BLaER1 (cell line): ENCODE results near the gene SNAI1.
A peak's percentile ranks its signal among the peaks of the same experiment; 100 is the strongest.

ENCODE experiments used
- H3K27ac ChIP-seq: shearing (Covaris generic); formaldehyde crosslinking; 2 replicates; pipeline ENCODE4 v1.8.1; 2022
- H3K27me3 ChIP-seq: shearing (Covaris generic); formaldehyde crosslinking; 2 replicates; pipeline ENCODE4 v1.8.1; 2022
- H3K36me3 ChIP-seq: shearing (Covaris generic); formaldehyde crosslinking; 2 replicates; pipeline ENCODE4 v1.8.1; 2022
- H3K4me1 ChIP-seq: shearing (Covaris generic); formaldehyde crosslinking; 2 replicates; pipeline ENCODE4 v1.8.1; 2022
- H3K4me2 ChIP-seq: shearing (Covaris generic); formaldehyde crosslinking; 2 replicates; pipeline ENCODE4 v1.8.1; 2022
- H3K4me3 ChIP-seq: shearing (Covaris generic); formaldehyde crosslinking; 2 replicates; pipeline ENCODE4 v1.8.1; 2022
- H3K9ac ChIP-seq: shearing (Covaris generic); formaldehyde crosslinking; 2 replicates; pipeline ENCODE4 v1.8.1; 2022
- H3K9me3 ChIP-seq: shearing (Covaris generic); formaldehyde crosslinking; 2 replicates; pipeline ENCODE4 v1.8.1; 2022
- H4K20me1 ChIP-seq: shearing (Covaris generic); formaldehyde crosslinking; 2 replicates; pipeline ENCODE4 v1.8.1; 2022
- Cebpa-rat ChIP-seq: shearing (Covaris generic); IDR thresholded peaks from 2 replicates; pipeline ENCODE4 v1.8.1; 2022

The SNAI1 gene

DNA sequence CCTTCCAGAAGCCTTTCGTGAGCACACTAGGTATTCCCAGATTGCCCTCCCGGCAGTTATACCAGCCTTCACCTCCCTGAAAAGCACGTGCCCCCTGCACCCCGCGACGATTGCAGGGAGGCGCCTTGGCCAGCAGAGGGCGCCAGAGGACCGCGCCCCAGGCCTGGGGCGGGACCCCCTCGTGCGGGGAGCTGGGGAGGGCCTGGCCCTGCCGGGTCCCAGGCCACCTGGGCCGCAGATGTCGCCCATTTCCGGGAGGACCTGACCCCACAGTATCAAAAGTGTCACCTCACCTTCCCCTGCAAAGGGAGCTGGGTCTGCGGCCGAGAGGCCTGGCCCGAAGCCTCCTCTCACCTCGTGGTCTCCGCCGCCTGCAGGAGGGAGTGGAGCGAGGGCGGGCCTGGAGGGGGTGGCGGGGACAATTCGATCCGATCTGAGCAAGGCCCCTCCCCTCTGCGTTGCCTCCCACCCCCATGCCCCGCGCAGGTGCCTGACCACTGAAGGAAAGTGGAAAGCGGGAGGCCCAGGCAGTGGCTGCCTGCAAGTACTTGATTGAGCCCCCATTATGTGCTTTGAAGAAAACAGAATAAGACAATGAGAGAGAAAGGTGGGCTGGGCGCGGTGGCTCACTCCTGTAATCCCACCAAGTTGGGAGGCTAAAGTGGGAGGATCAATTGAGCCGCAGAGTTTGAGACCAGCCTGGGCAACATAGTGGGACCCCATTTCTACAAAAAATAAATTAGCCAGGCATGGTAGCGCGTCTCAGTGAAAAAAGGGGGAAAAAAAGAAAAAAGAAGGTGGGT lies 3.5 kb upstream of the SNAI1 start:
- H3K4me2 ChIP-seq = peak overlapping the region; percentile 97
- peaks cover 48% of the 10 kb centered on the region for H3K4me1 ChIP-seq
- H4K20me1 ChIP-seq = peaks cover 6% of the 10 kb centered on the region; the same call in 1 of the 2 replicates
- H3K36me3 ChIP-seq = peaks cover 6% of the 10 kb centered on the region
- no peak for TF ChIP-seq Cebpa-rat
- H3K9ac ChIP-seq = peak overlapping the region; percentile 61; the same call in 1 of the 2 replicates
- no peaks in the 10 kb centered on the region for H3K27me3 ChIP-seq
- H3K9me3 ChIP-seq = no peaks in the 10 kb centered on the region
- H3K27ac ChIP-seq = peak overlapping the region; percentile 53; the same call in 1 of the 2 replicates
- H3K4me3 ChIP-seq = peak overlapping the region; percentile 57

DNA sequence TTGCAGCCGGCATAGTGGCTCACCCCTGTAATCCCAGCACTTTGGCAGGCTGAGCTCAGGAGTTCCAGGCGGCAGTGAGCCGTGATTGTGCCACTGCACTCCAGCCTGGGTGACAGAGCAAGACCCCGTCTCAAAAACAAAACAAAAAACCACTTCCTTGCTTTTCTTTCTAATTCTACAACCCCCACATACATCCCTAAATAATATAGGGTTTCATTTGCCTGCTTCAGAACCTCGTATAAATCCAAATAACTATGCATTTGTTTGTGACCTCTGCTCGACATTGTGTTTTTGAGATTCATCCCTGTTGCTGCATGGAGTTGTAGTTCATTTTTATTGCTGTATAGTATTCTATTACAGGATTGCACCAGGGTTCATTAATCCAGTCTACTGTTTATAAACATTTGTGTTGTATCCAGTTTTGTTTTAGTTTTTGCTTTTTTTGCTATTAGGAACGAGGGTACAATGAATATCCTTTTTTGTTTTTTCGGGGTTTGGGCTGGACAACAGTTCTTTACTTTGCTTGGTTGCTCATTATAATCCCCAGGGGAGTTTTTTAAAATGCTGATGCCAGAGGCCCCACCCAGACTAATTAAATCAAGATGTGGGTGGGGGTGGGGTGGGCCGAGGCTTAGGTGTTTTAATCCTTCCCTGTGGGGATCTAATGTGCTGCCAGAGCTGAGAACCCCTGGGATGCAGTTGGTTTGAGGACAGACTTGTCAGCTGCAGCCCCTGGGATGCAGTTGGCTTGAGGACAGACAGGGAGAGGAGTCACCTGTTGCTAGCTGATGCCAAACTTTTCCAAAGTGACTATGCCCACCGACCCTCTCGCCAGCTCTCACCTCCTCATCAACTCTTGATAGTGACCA lies 2.4 kb upstream of the SNAI1 start:
- Histone ChIP-seq H3K9me3 (no peaks in the 10 kb centered on the region), H3K4me3 (no peak overlapping the region), H3K4me1 (peaks cover 60% of the 10 kb centered on the region), H3K9ac (no peak overlapping the region), H4K20me1 (peaks cover 16% of the 10 kb centered on the region; the same call in 1 of the 2 replicates), H3K27ac (peak overlapping the region; percentile 93; the same call in 1 of the 2 replicates), H3K4me2 (peak overlapping the region; percentile 97), H3K36me3 (peaks cover 16% of the 10 kb centered on the region), H3K27me3 (no peaks in the 10 kb centered on the region)
- no peak for TF ChIP-seq Cebpa-rat

DNA sequence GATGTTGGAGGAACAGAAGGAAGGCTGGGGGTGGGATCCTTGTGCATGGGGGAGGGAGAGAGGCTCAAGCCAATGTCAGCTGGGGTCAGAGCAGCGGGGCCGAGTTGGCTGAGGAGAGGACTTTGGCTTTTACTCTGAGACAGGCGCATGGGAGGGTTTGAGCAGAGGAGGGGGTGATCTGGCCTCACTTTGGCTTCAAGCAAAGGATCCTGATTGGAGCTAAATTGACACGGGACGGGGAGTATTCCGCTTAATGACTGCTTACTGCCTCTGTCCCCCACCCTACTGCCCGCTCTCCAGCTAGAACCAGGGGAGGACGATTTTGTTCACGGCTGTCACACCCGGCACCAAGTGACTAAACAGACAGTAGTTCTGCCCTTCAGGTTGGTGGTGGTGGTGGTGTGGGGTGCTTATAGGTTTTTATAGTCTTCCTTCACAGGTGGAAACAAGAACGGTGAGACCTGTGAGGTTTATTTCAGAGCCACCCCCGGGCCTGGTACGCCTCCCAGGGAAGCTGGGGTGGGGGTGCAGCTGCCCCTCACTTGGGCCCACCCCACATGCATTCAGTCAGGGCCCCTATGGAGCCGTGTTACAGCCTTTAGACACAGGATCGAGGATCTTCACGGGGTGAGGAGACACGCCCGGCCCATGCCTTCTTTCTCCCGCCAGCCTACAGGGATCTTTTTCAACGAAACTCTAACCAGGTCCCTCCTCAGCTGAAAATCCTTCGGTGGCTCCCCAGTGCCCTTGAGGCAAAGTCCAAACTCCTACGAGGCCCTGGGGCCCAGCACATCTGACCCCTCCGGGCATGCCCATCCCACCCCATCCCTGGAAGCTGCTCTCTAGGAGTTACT lies 1.3 kb upstream of the SNAI1 start:
- Histone ChIP-seq H3K27ac (peak overlapping the region; percentile 93), H3K4me2 (peak overlapping the region; percentile 97), H3K36me3 (peaks cover 16% of the 10 kb centered on the region), H3K9ac (peak overlapping the region; percentile 84), H3K9me3 (no peaks in the 10 kb centered on the region), H3K4me1 (peaks cover 70% of the 10 kb centered on the region), H4K20me1 (peaks cover 16% of the 10 kb centered on the region; the same call in 1 of the 2 replicates), H3K4me3 (peak overlapping the region; percentile 64), H3K27me3 (no peaks in the 10 kb centered on the region)
- TF ChIP-seq Cebpa-rat = no peak

DNA sequence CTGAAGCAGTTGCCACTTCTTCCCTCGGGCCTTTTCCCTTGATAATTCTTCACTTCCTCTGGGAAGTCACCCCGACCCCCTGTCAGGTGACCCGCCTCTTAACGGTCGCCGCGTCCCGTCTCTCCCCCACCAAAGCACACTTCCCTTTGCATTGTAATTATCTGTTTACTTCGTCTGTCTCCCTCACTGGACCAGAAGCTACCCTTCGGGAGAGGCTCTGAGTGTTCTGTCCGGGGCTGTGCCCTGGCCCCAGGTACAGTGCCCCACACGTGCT lies 771 bp upstream of the SNAI1 start:
- H3K9ac ChIP-seq = peak overlapping the region; percentile 84
- peaks cover 20% of the 10 kb centered on the region for H3K36me3 ChIP-seq
- H3K4me1 ChIP-seq = peaks cover 76% of the 10 kb centered on the region
- H3K9me3 ChIP-seq = no peaks in the 10 kb centered on the region
- peak overlapping the region; percentile 97 for H3K4me2 ChIP-seq
- peaks cover 21% of the 10 kb centered on the region; the same call in 1 of the 2 replicates for H4K20me1 ChIP-seq
- TF ChIP-seq Cebpa-rat = no peak
- peak overlapping the region; percentile 64 for H3K4me3 ChIP-seq
- H3K27ac ChIP-seq = peak overlapping the region; percentile 93
- H3K27me3 ChIP-seq = no peaks in the 10 kb centered on the region

DNA sequence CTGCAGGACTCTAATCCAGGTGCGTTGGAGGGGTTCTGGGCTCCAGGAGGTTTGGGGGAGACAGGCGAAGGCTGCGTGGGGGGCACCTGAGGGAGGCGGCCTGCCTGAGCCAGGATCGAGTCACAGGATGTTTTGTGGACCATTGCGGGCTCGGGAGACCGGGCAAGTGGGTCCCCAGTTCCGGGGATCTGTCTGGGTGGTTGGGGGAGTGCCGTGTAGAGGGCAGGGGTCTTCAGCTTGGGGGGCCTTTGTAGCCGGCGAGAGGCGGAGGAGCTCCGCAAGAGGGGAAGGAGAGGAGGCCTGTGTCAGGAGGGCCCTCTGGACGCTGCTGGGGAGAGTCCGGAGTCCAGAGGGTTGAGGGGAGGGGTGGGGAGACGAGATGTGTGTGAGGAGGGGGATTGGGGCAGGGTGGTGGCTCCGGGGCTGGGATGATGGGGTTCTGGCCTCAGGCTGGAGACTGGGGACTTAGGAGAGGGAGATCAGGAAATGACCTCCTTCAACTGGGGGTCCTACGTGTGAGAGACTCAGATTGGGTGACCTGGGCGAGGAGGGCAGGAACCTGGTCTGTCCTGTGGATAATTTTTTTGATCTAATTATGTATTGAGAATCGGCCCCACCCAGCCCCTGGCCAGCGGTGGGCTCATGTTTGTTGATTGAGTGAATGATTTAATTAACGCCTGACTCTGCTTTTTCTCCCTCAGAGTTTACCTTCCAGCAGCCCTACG lies 505 bp downstream of the SNAI1 start:
- Histone ChIP-seq H3K36me3 (peaks cover 33% of the 10 kb centered on the region), H3K4me1 (peaks cover 85% of the 10 kb centered on the region), H3K27me3 (no peaks in the 10 kb centered on the region), H3K9me3 (no peaks in the 10 kb centered on the region), H3K9ac (peak overlapping the region; percentile 94), H4K20me1 (peaks cover 33% of the 10 kb centered on the region; the same call in 1 of the 2 replicates), H3K4me3 (peak overlapping the region; percentile 78), H3K4me2 (peak overlapping the region; percentile 97), H3K27ac (peak overlapping the region; percentile 90)
- TF ChIP-seq Cebpa-rat = no peak

DNA sequence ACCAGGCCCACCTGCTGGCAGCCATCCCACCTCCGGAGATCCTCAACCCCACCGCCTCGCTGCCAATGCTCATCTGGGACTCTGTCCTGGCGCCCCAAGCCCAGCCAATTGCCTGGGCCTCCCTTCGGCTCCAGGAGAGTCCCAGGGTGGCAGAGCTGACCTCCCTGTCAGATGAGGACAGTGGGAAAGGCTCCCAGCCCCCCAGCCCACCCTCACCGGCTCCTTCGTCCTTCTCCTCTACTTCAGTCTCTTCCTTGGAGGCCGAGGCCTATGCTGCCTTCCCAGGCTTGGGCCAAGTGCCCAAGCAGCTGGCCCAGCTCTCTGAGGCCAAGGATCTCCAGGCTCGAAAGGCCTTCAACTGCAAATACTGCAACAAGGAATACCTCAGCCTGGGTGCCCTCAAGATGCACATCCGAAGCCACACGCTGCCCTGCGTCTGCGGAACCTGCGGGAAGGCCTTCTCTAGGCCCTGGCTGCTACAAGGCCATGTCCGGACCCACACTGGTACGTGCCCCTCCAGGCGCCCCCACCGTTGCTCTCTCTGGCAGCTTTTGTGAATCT lies 1.1 kb downstream of the SNAI1 start:
- TF ChIP-seq Cebpa-rat = no peak
- Histone ChIP-seq H3K9me3 (no peaks in the 10 kb centered on the region), H4K20me1 (peaks cover 33% of the 10 kb centered on the region; the same call in 1 of the 2 replicates), H3K4me1 (peaks cover 88% of the 10 kb centered on the region), H3K4me3 (peak overlapping the region; percentile 78), H3K4me2 (peak overlapping the region; percentile 97), H3K27ac (peak overlapping the region; percentile 90; the same call in 1 of the 2 replicates), H3K36me3 (peaks cover 36% of the 10 kb centered on the region), H3K27me3 (no peaks in the 10 kb centered on the region), H3K9ac (peak overlapping the region; percentile 94)

DNA sequence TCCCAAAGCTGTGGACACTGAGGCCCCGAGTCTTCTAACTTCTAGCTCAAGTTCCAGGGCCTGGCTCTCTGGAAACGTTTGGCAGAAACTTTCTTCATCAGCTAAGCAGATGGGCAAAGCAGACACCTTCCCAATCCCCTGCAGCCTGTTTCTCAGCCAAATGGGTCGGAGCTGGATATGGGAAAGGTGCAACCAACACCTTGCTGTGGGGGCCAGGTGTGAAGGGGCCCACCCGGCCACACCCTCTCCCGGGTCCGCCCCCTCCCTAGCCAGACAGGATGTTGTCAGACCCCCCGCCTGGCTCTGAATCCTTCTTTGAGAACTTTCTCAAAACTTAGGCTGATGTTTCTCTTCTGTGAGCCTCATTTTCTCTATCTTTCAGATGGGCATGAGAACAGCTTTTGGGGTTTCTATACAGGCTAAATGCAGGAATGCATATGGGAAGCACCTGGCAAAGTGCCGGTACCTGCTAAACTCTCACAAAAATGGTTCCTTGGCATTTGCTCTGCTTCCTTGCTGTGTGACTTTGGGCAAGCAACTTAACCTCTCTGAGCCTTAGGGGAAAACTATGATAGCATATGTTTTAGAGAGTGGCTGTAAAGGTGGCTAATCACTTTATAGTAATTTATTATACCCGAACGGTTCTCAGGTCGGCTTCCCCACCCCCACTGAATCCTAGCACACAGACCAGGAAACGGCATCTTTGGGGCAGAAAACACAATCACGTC lies 1.8 kb downstream of the SNAI1 start:
- Histone ChIP-seq H3K4me2 (peak overlapping the region; percentile 97), H3K36me3 (peaks cover 36% of the 10 kb centered on the region), H3K27ac (no peak overlapping the region), H3K27me3 (no peaks in the 10 kb centered on the region), H3K4me1 (peaks cover 88% of the 10 kb centered on the region), H3K9ac (peak overlapping the region; percentile 94), H3K9me3 (no peaks in the 10 kb centered on the region), H3K4me3 (peak overlapping the region; percentile 78), H4K20me1 (peaks cover 33% of the 10 kb centered on the region; the same call in 1 of the 2 replicates)
- no peak for TF ChIP-seq Cebpa-rat

DNA sequence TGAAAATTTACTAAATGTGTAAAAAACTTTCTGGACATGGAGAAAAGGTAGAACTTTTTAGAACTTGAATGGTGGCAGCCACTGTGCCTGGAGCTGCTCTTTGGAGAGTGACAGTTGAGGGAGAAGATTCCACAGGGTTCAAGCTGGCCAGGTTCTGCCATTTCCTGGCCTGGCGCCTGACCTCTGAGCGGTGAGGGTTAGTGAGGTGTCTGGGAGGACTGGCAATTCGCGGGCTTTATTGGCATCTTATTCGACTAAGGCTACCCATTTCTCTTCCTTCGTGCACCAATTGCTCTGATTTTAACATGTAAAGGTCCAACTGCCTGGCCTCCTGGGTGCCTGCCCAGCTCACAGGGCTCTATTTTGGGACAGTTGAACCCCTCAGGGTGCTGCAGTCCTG lies 2.4 kb downstream of the SNAI1 start:
- Histone ChIP-seq H3K9me3 (no peaks in the 10 kb centered on the region), H3K4me1 (peaks cover 88% of the 10 kb centered on the region), H4K20me1 (peaks cover 33% of the 10 kb centered on the region; the same call in 1 of the 2 replicates), H3K4me3 (peak overlapping the region; percentile 78), H3K36me3 (peaks cover 36% of the 10 kb centered on the region), H3K4me2 (peak overlapping the region; percentile 97), H3K27ac (peak overlapping the region; percentile 26; the same call in 1 of the 2 replicates), H3K9ac (peak overlapping the region; percentile 94; the same call in 1 of the 2 replicates), H3K27me3 (no peaks in the 10 kb centered on the region)
- no peak for TF ChIP-seq Cebpa-rat
